ENCODE data around the gene CD3G.
A peak's percentile ranks its signal among the peaks of the same experiment; 100 is the strongest.
"Not testable (repeated sequence)": the region's sequence is repeated elsewhere in the genome, so short reads cannot be mapped to it uniquely, and the experiment has no call there.

Gene CD3G

DNA sequence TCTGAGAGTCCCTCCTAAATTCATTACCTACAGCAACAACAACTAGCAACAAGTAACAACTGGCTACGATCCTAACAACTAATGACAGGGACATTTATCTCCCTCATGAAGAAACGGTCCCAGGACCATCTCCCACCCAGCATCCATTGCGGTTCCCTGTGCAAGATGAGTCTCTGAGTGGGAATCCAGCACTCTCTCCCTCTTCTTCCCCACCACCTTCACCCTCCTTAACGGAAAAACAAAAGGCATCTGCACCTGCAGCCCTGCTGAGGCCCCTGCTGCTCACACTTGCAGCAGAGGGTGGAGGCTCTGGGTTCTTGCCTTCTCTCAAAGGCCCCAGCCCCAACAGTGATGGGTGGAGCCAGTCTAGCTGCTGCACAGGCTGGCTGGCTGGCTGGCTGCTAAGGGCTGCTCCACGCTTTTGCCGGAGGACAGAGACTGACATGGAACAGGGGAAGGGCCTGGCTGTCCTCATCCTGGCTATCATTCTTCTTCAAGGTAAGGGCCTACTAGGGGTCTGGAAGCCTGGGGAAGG, at the start of gene CD3G:
Gene CD3G, plus strand, starts transcription at position 364 of the 535 bp plus-strand sequence. Its CDS starts 80 bp downstream, at position 444.
- peaks cover 8% of the 10 kb centered on the region for H3K4me1 Mint-ChIP-seq (ENCODE audit: low read depth)
- H3K27ac Mint-ChIP-seq, result no peak within 1 kb of the TSS
- no peaks in the 10 kb centered on the region for H3K9me3 Mint-ChIP-seq
- intact Hi-C loops (cut with micrococcal nuclease), result no loop called here
- H3K27me3 Mint-ChIP-seq, result peaks cover 13% of the 10 kb centered on the region
- H3K4me3 Mint-ChIP-seq, result no peak within 1 kb of the TSS
- no peaks in the 10 kb centered on the region for H3K36me3 Mint-ChIP-seq (ENCODE audit: low read depth)

DNA sequence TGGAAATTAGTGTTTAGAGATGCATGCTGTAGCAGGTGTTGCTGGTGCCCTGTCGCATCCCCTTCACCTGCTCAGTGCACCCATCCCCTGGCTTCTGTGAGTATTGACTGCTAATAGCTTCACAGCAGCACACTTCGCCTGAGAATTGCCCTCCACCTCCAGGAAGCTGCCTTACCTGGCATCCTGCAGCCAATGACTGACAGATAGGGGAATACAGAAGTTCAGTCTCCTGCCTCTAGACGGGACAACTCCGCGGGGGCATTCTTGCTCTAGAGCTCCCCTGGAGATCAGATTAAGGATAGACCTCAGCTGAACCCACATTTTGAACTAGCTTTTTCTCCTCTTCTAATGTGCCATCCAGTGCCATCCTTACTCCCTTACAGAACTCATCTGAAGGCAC, 48.9 kb upstream of the CD3G start:
- Mint-ChIP-seq H3K27ac (no peak overlapping the region), H3K4me3 (no peak overlapping the region), H3K9me3 (peaks cover 1% of the 10 kb centered on the region), H3K27me3 (no peaks in the 10 kb centered on the region), H3K36me3 (ENCODE audit: low read depth) (no peaks in the 10 kb centered on the region), H3K4me1 (ENCODE audit: low read depth) (peaks cover 25% of the 10 kb centered on the region)
- intact Hi-C loops (cut with micrococcal nuclease), result no loop called here

DNA sequence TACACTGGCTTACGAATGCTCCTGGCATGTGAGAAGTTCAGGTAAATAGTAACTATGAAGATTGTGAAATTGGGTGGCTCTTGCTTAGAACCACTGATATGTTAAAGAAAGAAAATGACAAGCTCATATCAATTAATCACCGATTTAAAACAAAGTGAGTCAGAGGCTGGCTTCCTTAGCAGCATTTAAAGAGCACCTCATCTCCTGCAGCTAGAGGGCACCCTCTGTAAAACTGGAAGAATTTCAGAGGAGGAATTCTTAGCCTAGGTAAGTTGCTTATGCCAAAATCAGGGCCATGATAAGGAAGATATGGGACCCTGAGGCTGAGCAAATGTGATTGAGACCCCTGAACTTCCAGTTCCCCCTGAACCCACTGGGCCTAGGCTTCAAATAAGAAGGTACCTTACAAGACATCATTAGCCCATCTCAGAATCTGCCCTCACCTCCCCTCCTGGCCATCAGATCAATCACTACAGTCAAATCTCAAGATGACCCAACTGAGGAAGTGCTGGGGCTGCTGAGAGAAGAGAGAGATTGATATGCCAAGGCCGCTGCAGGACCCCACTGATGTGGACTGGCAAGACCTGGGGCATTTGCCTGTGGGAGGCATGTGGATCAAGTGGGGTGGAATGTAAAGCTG, 48.2 kb upstream of the CD3G start:
- H3K36me3 Mint-ChIP-seq (ENCODE audit: low read depth), result no peaks in the 10 kb centered on the region
- intact Hi-C loops (cut with micrococcal nuclease), result no loop called here
- H3K9me3 Mint-ChIP-seq, result no peaks in the 10 kb centered on the region
- no peak overlapping the region for H3K4me3 Mint-ChIP-seq
- H3K4me1 Mint-ChIP-seq (ENCODE audit: low read depth), result peaks cover 20% of the 10 kb centered on the region
- H3K27ac Mint-ChIP-seq, result no peak overlapping the region
- H3K27me3 Mint-ChIP-seq, result no peaks in the 10 kb centered on the region

DNA sequence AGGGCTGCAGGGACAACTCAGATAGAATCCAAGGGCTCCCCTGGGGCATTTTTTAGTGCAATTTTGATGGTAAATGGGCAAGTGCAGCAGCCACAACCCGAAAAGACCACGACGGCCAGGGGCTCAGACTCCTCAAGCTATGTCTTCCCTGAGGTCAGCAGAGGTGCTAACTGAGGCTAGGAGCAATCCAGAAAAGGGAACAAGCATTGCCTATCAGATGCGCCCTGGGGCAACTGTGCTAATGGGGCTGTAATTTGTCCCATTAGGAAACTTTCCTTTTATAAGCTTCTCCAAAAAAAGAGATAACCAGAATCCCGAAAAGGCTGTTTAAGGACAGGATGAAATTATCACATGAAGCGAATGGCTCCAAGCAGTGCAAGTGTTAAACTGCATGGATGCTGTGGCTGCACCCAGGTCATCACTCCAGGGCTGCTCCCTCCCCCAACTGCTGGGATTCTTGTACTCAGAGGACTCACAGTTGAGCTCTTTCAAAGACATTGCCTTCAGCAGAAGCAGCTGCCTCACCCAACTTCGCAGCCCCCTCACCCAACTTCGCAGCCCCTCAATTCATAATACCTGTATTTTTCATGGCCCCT, 42.4 kb upstream of the CD3G start:
- no peaks in the 10 kb centered on the region for H3K9me3 Mint-ChIP-seq
- H3K27ac Mint-ChIP-seq, result no peak overlapping the region
- intact Hi-C loops (cut with micrococcal nuclease), result no loop called here
- no peak overlapping the region for H3K4me3 Mint-ChIP-seq
- H3K27me3 Mint-ChIP-seq, result peaks cover 13% of the 10 kb centered on the region
- no peaks in the 10 kb centered on the region for H3K36me3 Mint-ChIP-seq (ENCODE audit: low read depth)
- no peaks in the 10 kb centered on the region for H3K4me1 Mint-ChIP-seq (ENCODE audit: low read depth)

DNA sequence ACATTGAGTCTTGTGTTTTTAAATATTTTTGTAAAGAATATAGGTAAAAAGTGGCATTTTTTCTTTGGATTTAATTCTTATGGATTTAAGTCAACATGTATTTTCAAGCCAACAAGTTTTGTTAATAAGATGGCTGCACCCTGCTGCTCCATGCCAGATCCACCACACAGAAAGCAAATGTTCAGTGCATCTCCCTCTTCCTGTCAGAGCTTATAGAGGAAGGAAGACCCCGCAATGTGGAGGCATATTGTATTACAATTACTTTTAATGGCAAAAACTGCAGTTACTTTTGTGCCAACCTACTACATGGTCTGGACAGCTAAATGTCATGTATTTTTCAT, 39.9 kb upstream of the CD3G start:
- intact Hi-C loops (cut with micrococcal nuclease), result no loop called here
- Mint-ChIP-seq H3K36me3 (ENCODE audit: low read depth) (no peaks in the 10 kb centered on the region), H3K4me3 (no peak overlapping the region), H3K4me1 (ENCODE audit: low read depth) (no peaks in the 10 kb centered on the region), H3K27ac (no peak overlapping the region), H3K9me3 (no peaks in the 10 kb centered on the region), H3K27me3 (peaks cover 13% of the 10 kb centered on the region)

DNA sequence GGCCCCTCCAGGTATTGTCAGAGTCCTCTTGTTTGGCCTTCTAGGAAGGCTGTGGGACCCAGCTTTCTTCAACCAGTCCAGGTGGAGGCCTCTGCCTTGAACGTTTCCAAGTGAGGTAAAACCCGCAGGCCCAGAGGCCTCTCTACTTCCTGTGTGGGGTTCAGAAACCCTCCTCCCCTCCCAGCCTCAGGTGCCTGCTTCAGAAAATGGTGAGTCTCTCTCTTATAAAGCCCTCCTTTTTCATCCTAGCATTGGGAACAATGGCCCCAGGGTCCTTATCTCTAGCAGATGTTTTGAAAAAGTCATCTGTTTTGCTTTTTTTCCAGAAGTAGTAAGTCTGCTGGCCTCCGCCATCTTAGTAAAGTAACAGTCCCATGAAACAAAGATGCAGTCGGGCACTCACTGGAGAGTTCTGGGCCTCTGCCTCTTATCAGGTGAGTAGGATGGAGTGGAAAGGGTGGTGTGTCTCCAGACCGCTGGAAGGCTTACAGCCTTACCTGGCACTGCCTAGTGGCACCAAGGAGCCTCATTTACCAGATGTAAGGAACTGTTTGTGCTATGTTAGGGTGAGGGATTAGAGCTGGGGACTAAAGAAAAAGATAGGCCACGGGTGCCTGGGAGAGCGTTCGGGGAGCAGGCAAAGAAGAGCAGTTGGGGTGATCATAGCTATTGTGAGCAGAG, 39.4 kb upstream of the CD3G start, which contains the start of gene CD3E:
Gene CD3E, plus strand, starts transcription at position 163 of the 681 bp plus-strand sequence. Its CDS starts 223 bp downstream, at position 386.
- Mint-ChIP-seq H3K4me3 (no peak within 1 kb of the TSS), H3K36me3 (ENCODE audit: low read depth) (no peaks in the 10 kb centered on the region), H3K9me3 (no peaks in the 10 kb centered on the region), H3K27me3 (peaks cover 13% of the 10 kb centered on the region), H3K27ac (no peak within 1 kb of the TSS), H3K4me1 (ENCODE audit: low read depth) (no peaks in the 10 kb centered on the region)
- intact Hi-C loops (cut with micrococcal nuclease), result no loop called here

DNA sequence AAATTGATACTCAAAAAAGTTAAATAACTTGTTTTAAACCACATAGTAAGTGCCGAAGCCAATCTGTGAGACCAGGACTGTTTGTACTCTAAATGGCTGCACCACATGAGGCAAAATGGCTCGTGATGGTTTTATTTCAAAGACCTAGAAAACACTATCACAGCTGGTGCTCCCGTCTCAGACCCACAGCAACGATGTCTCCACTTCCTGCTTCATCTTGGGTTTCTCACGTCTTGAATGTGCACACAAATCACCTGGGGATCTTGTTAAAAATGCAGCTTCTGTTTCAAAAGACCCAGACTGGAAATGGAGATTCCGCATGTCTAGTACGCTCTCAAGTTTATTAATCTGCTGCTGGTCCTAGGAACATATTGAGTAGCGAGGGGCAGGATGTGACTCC, 38.4 kb upstream of the CD3G start:
- H3K36me3 Mint-ChIP-seq (ENCODE audit: low read depth), result no peaks in the 10 kb centered on the region
- H3K27ac Mint-ChIP-seq, result no peak overlapping the region
- H3K4me1 Mint-ChIP-seq (ENCODE audit: low read depth), result no peaks in the 10 kb centered on the region
- intact Hi-C loops (cut with micrococcal nuclease), result no loop called here
- peaks cover 13% of the 10 kb centered on the region for H3K27me3 Mint-ChIP-seq
- no peak overlapping the region for H3K4me3 Mint-ChIP-seq
- no peaks in the 10 kb centered on the region for H3K9me3 Mint-ChIP-seq

DNA sequence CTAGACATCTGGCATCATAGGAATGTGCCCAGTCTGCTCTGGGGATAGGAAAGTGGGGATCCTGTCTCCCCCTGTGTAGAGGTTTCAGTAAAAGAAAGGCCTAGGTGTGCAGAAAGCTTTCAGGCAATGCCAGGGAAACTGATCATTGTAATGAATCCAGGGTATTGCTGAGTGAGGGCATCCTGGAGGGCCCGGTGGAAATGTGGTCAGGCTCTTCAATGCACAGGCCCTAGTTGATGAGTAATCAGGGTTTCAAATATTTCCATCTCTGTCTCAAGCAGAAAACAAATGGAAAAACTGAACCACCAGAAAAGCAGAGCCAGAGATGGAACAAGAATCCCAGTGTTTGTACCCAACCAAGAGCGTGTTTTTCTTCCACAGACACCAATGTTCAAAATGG, 37.6 kb upstream of the CD3G start:
- Mint-ChIP-seq H3K9me3 (no peaks in the 10 kb centered on the region), H3K4me1 (ENCODE audit: low read depth) (no peaks in the 10 kb centered on the region), H3K27me3 (peaks cover 13% of the 10 kb centered on the region), H3K27ac (no peak overlapping the region), H3K36me3 (ENCODE audit: low read depth) (no peaks in the 10 kb centered on the region), H3K4me3 (no peak overlapping the region)
- intact Hi-C loops (cut with micrococcal nuclease), result no loop called here

DNA sequence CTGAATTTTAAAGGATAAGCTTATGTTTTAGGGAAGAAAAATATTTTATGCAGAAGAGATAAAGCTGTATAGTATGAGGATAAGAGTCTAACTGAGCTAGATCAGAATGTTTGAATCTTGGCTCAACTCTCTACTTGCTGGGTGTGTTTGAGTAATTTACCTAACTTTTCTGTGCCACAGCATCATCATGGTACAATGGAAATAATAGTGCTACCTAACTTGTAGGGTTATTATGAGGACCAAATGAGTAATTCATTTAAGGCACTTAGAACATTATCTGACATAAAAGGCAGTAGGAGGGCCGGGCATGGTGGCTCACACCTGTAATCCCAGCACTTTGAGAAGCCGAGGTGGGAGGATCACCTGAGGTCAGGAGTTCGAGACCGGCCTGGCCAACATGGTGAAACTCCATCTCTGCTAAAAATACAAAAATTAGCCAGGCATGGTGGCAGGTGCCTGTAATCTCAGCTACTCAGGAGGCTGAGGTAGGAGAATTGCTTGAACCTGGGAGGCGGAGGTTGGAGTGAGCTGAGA, 35.1 kb upstream of the CD3G start:
- peaks cover 11% of the 10 kb centered on the region for H3K27me3 Mint-ChIP-seq
- H3K4me1 Mint-ChIP-seq (ENCODE audit: low read depth); intact Hi-C loops (cut with micrococcal nuclease); H3K27ac Mint-ChIP-seq; H3K4me3 Mint-ChIP-seq; H3K9me3 Mint-ChIP-seq; H3K36me3 Mint-ChIP-seq (ENCODE audit: low read depth): not testable (repeated sequence)

DNA sequence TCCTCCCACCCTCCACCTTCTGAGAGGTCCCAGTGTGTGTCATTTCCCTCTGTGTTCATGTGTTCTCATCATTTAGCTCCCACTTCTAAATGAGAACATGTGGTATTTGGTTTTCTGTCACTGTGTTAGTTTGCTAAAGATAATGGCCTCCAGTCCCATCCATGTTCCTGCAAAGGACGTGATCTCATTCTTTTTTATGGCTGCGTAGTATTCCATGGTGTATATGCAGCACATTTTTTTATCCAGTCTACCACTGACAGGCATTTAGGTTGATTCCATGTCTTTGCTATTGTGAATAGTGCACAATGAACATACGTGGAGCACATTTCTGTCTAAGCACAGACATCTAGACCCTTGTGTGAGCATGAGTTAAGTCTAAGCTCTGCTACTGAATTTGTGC, 33.9 kb upstream of the CD3G start:
- peaks cover 10% of the 10 kb centered on the region for H3K27me3 Mint-ChIP-seq
- intact Hi-C loops (cut with micrococcal nuclease), result no loop called here
- H3K4me1 Mint-ChIP-seq (ENCODE audit: low read depth), result peaks cover 3% of the 10 kb centered on the region
- H3K36me3 Mint-ChIP-seq (ENCODE audit: low read depth), result no peaks in the 10 kb centered on the region
- H3K27ac Mint-ChIP-seq, result no peak overlapping the region
- no peaks in the 10 kb centered on the region for H3K9me3 Mint-ChIP-seq
- no peak overlapping the region for H3K4me3 Mint-ChIP-seq

DNA sequence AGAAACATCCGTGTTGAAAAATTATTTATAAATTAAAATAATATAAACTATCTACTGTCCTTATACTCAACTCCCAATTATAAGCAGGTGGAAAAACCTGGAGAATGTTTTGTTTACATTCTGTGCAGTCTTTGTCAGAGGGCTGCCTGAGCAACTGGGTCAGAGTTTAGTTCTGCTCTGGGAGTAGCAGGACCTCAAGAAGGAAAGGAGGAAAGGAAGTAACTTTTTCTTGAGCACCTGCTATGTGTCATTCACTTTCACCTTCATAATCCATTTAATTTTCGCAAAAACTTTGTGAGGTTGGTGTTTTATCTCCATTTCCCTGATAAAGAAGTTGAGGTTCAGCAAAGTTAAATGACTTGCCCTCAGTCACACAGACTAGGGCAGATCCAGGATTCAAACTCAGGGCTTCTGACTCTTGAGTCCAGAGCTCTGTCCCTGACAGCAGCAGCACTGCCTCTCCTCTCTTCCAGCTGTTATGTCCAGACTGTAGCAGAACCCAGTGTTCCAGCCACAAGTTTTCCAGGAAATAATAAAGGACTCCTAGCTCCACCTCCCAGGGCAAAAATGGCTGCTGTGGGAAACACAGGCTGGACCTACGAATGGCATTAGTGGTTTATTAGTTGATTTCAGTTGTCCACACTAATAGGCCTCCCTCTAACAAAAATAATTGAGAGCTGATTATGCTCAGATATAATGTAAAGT, 33.2 kb upstream of the CD3G start:
- no peak overlapping the region for H3K27ac Mint-ChIP-seq
- no peaks in the 10 kb centered on the region for H3K9me3 Mint-ChIP-seq
- intact Hi-C loops (cut with micrococcal nuclease), result no loop called here
- H3K4me3 Mint-ChIP-seq, result no peak overlapping the region
- H3K27me3 Mint-ChIP-seq, result peaks cover 10% of the 10 kb centered on the region
- no peaks in the 10 kb centered on the region for H3K36me3 Mint-ChIP-seq (ENCODE audit: low read depth)
- H3K4me1 Mint-ChIP-seq (ENCODE audit: low read depth), result peaks cover 9% of the 10 kb centered on the region

DNA sequence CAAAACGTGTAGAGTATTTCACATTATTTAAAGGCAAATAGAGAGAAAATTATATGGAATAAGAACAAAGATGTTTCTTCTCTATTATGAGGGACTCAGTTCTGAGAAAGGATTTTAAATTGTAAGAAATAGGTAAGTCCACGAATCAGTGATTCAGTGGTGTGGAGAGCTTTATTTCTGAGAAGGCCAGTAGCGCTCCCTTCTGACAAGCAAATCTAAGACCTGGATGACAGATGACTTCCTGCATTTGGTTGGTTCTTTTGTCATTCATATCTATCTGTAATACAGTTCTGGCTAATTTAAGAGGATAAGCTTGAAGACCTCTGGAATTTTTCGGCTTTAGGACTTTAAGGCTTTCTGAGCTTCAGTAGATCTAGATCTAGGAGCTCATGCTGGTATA, 32.6 kb upstream of the CD3G start:
- H3K4me3 Mint-ChIP-seq, result no peak overlapping the region
- H3K9me3 Mint-ChIP-seq, result no peaks in the 10 kb centered on the region
- H3K36me3 Mint-ChIP-seq (ENCODE audit: low read depth), result no peaks in the 10 kb centered on the region
- H3K27me3 Mint-ChIP-seq, result peaks cover 10% of the 10 kb centered on the region
- intact Hi-C loops (cut with micrococcal nuclease), result no loop called here
- H3K4me1 Mint-ChIP-seq (ENCODE audit: low read depth), result peaks cover 15% of the 10 kb centered on the region
- no peak overlapping the region for H3K27ac Mint-ChIP-seq

DNA sequence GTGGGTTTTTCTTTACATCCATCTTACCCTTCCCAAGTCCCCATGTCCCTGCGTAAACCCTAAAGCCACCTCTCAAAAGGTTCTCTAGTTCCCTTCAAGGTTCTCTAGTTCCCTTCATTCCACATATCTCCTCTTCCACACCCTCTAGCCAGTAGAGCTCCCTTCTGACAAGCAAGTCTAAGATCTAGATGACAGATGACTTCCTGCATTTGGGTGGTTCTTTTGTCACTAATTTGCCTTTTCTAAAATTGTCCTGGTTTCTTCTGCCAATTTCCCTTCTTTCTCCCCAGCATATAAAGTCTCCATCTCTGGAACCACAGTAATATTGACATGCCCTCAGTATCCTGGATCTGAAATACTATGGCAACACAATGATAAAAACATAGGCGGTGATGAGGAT, 31.8 kb upstream of the CD3G start:
- Mint-ChIP-seq H3K27me3 (peaks cover 10% of the 10 kb centered on the region), H3K27ac (peak overlapping the region; percentile 24), H3K4me3 (no peak overlapping the region), H3K4me1 (ENCODE audit: low read depth) (peaks cover 23% of the 10 kb centered on the region), H3K9me3 (no peaks in the 10 kb centered on the region), H3K36me3 (ENCODE audit: low read depth) (no peaks in the 10 kb centered on the region)
- intact Hi-C loops (cut with micrococcal nuclease), result no loop called here

DNA sequence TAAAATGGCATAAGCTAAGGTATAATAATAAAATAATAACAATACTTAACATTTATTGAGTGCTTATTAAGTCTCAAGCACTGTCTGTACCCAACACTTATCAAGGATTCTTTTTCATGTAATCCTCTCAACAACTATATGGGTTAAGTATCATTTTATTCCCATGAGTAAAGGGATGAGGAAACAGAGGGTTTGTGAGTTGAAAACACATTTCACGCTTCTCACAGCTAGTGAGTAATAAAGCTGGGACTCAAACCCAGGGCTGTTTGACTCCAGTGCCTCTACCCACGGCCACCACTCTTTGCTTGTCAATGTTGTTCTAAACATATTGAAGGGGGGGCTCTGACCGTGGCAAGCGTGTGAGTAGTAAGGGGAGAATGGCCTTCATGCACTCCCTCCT, 30.9 kb upstream of the CD3G start:
- intact Hi-C loops (cut with micrococcal nuclease), result no loop called here
- H3K27ac Mint-ChIP-seq, result no peak overlapping the region
- no peak overlapping the region for H3K4me3 Mint-ChIP-seq
- peaks cover 10% of the 10 kb centered on the region for H3K27me3 Mint-ChIP-seq
- no peaks in the 10 kb centered on the region for H3K36me3 Mint-ChIP-seq (ENCODE audit: low read depth)
- no peaks in the 10 kb centered on the region for H3K9me3 Mint-ChIP-seq
- H3K4me1 Mint-ChIP-seq (ENCODE audit: low read depth), result peaks cover 28% of the 10 kb centered on the region

Data from dendritic cell treated with granulocyte-macrophage colony-stimulating factor and Interleukin-4, amounts not matched to agents 40 ng/mL and 50 ng/mL, for 4 days (primary cell).